BJ (cell line): ENCODE data around the gene AKR1C2. TPM values are rescaled to one million over a fixed set of nuclear protein-coding genes. Genes with fewer than 3 reads are reported as not detected.
"Not testable (repeated sequence)": the region's sequence is repeated elsewhere in the genome, so short reads cannot be mapped to it uniquely, and the experiment has no call there.

Experiments
- CTCF ChIA-PET: fragments of 350-600 bp; formaldehyde crosslinking; extraction: SDS; loops from one replicate; lab custom pipeline; 2021; ENCODE audit warnings: antibody characterized with exemption, inconsistent platforms; lab: Yijun Ruan, JAX
- POLR2A ChIA-PET: fragments of 300-600 bp; sonication (Branson Sonifier 250); formaldehyde crosslinking; extraction: SDS; loops from one replicate; lab custom pipeline; 2021; ENCODE audit warnings: antibody characterized with exemption; lab: Charles Lee
- DNase-seq: peaks from one replicate; pipeline ENCODE4 v3.0.0-alpha.2; 2011; ENCODE audit warnings: low read depth
- H3K27me3 ChIP-seq: 2 replicates; pipeline ENCODE4 v1.6.0; 2011; ENCODE audit warnings: low read length; ENCODE audit not compliant: control insufficient read depth, insufficient read depth
- H3K36me3 ChIP-seq: 2 replicates; pipeline ENCODE4 v1.5.1; 2011; ENCODE audit warnings: low read length; ENCODE audit not compliant: control insufficient read depth, insufficient read depth
- H3K4me3 ChIP-seq: 2 replicates; pipeline ENCODE4 v1.5.1; 2011; ENCODE audit warnings: low read depth, mild to moderate bottlenecking, control low read depth, low read length
- CTCF ChIP-seq: IDR thresholded peaks from 2 replicates; pipeline ENCODE4 v1.5.1; 2011; ENCODE audit warnings: low read depth, mild to moderate bottlenecking, control low read depth, inconsistent platforms, low read length, moderate library complexity; ENCODE audit not compliant: insufficient read depth
- polyA plus RNA-seq: library from polyadenylated mRNA; depleted of rRNA; stranded (reverse); fragments of >200 nt; gene quantifications from 2 replicates; pipeline ENCODE4 v1.2.3, GENCODE V29; 2011

Gene AKR1C2
- polyA plus RNA-seq, 1 experiment, result 0.37 TPM

- H3K27me3 ChIP-seq, CTCF ChIA-PET, POLR2A ChIA-PET, H3K4me3 ChIP-seq, DNase-seq, H3K36me3 ChIP-seq: not testable (repeated sequence)
Observed at GRCh38 chr10:5008857-5009548, 5.3 kb upstream of the AKR1C2 start.

DNA sequence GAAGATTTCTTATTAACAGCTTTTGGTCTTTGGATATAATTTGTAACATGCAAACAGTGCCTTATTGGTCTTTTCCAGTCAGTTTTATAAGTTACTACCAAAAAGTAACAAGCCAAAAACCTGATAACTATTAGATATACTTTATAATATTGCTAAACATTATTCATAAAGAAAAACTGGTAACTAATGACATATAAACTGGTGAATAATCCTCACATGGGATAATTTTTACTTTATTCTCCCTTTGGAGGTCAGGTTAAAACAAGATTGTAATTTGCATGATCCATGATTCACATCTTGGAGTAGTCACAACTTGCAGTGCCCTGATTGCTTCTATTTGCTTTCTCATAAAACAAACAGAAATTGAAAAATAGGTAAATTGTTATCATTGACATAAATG lies 844 bp upstream of the AKR1C2 start:
- POLR2A ChIA-PET, CTCF ChIA-PET: not testable (repeated sequence)

GRCh38 chr10:5004030-5004385 lies 351 bp upstream of the AKR1C2 start:
- POLR2A ChIA-PET, result not testable (repeated sequence)

More for the DNA sequence above, 844 bp upstream of the AKR1C2 start:
- H3K4me3 ChIP-seq, H3K36me3 ChIP-seq, H3K27me3 ChIP-seq, DNase-seq: not testable (repeated sequence)

DNA sequence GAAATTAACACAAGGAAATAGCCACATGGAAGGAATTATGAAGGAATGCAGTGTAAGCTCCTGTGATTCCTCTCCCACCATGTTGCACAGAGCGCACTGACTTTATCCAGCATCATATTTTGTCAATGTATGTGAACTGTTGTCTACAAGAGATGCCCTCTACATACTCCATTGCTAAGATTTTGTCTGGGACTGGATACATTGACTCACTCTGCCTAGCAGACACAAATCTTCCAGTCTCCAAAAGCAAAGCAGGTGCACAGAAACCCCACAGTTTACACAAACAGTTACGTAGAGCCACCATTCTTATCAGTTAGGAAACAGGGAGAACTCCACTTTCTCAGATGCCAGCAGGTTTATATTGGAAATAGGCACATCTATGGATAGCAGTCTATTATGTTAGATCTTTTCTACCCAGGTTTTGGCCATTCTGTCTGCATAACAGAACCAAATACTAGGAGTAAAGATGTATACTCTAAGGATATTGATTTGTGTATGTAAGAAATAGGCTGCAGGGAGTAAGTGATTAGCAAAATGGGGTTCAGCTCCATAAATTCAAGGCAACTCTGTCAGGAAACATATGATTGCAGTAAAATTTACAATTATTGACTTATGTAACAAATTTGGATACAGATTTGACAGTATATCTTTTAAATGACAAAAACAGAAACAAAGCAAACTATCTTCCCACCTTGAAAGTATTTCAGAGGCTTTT lies 1.5 kb downstream of the AKR1C2 start:
- no peaks in the 10 kb centered on the region for H3K36me3 ChIP-seq
- H3K4me3 ChIP-seq, result no peak overlapping the region
- ChIA-PET POLR2A (no interaction called here), CTCF (interaction anchor here (1.4 to 2.5 kb wide), 2 partner anchors 21 to 152 kb away, joined by 3 to 6 read pairs; no protein-coding TSS in a partner anchor)
- DNase-seq, result no peak
- no peaks in the 10 kb centered on the region; the same call in 1 of the 2 replicates for H3K27me3 ChIP-seq
- TF ChIP-seq CTCF, result no peak

More at GRCh38 chr10:5004030-5004385, 351 bp upstream of the AKR1C2 start:
- CTCF ChIA-PET, H3K4me3 ChIP-seq, DNase-seq, H3K27me3 ChIP-seq, H3K36me3 ChIP-seq: not testable (repeated sequence)

DNA sequence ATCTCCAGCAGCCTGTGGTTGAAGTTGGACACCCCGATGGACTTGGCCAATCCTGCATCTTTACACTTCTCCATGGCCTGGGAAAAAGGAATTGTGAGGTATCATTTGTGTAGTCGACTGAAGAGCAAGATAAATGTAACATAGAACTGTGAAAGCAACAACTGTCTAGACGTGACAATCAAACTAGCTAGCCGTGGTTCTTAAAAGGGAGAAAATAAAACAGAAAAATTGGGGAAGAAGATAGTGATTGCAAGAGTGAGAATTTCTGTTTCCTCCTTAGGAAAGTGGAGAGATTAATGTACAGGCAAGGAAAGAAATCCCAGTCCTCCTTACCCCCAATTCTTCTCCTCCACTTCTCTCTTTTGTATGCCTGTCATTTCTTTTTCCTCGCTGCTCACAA lies 5.0 kb downstream of the AKR1C2 start:
- no peaks in the 10 kb centered on the region for H3K27me3 ChIP-seq
- no peak overlapping the region for H3K4me3 ChIP-seq
- no peak for TF ChIP-seq CTCF
- no peaks in the 10 kb centered on the region for H3K36me3 ChIP-seq
- no peak for DNase-seq
- CTCF ChIA-PET, result no interaction called here
- POLR2A ChIA-PET, result no interaction called here

GRCh38 chr10:4994260-4994659 lies 9.4 kb downstream of the AKR1C2 start:
- H3K27me3 ChIP-seq, CTCF ChIA-PET, H3K4me3 ChIP-seq, H3K36me3 ChIP-seq, POLR2A ChIA-PET, DNase-seq: not testable (repeated sequence)

DNA sequence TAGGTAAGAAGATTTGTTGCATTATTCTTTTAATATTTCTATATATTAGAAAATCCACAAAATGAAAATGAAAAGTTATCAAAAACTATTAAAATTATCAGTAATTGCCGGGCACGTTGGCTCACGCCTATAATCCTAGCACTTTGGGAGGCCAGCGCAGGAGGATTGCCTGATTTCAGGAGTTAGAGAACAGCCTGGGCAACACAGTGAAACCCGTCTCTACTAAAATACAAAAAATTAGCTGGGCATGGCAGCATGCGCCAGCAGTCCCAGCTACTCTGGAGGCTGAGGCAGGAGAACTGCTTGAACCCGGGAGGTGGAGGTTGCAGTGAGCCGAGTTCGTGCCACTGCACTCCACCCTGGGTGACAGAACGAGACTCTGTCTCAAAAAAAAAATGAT lies 11.1 kb downstream of the AKR1C2 start:
- CTCF ChIA-PET, result interaction anchor here (0.8 kb wide), 1 partner anchor 10 kb away, joined by 3 read pairs; no protein-coding TSS in a partner anchor
- H3K4me3 ChIP-seq, POLR2A ChIA-PET, H3K36me3 ChIP-seq, H3K27me3 ChIP-seq, DNase-seq: not testable (repeated sequence)

DNA sequence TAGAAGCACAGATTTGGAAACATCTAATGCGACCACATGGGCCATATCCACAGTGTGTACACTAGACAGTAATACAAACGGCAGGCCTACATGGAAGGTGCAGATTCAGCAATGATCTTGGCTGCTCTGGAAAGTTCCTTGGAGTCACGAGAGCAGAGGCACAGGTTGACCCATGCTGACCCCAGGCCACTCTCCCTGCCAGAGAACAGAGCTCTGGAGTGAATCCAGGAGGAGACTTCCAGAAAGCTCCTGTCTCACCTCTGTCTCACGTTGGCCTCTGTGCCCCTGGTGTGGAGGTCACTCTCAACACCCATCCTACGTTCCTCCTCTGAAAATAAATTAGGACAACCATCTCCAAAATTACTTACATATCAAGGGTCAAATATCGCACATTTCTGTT lies 12.2 kb downstream of the AKR1C2 start:
- H3K27me3 ChIP-seq, H3K36me3 ChIP-seq, POLR2A ChIA-PET, DNase-seq, H3K4me3 ChIP-seq, CTCF ChIA-PET: not testable (repeated sequence)
